Lower leg skin (tissue), 4 donors: ENCODE results near the gene ORC3. TPM values are rescaled to one million over a fixed set of nuclear protein-coding genes. Genes with fewer than 3 reads are reported as not detected.

Source experiments
- DNase-seq, 2 donors: peaks; one replicate each; pipeline ENCODE4 v3.0.0-alpha.2; 2019; ENCODE audit warnings: low spot score in 2 of 2
- H3K4me3 ChIP-seq: fragments of 200-600 bp; sonication (generic); 2 replicates; pipeline ENCODE4 v1.5.1; 2017; ENCODE audit warnings: mild to moderate bottlenecking, low read depth; ENCODE audit not compliant: poor library complexity, severe bottlenecking
- CTCF ChIP-seq, 3 donors: fragments of 450-650 bp; IDR thresholded peaks; one replicate each; pipeline ENCODE4 v1.5.1; 2016; ENCODE audit warnings: antibody characterized with exemption in 3 of 3, mild to moderate bottlenecking in 3 of 3, moderate library complexity in 2 of 3
- POLR2A ChIP-seq, 2 donors: fragments of 450-650 bp; IDR thresholded peaks; one replicate each; pipeline ENCODE4 v1.6.1; 2016 to 2017; ENCODE audit warnings: antibody characterized with exemption in 2 of 2, mild to moderate bottlenecking in 1 of 2, moderate library complexity in 1 of 2
- WGBS, 2 donors: methylation state at CpG; one replicate each; pipeline ENCODE4 v1.1.5; 2018; 5-methylcytosine and 5-hydroxymethylcytosine counted together
- intact Hi-C: fragments of 100-400 bp; cut with DNase I; formaldehyde crosslinking; loops from one replicate; pipeline ENCODE4 v1.15.0; 2023; ENCODE audit warnings: low total_unique reads
- total RNA-seq, 4 donors: library from RNA; depleted of rRNA; stranded (reverse); fragments of >200 nt; gene quantifications; one replicate each; pipeline ENCODE4 v1.1.0, GENCODE V29; 2016

ORC3 gene
- total RNA-seq, 4 donors from 2014 or later = 9.9 to 19.1 (median 12.7) TPM

DNA sequence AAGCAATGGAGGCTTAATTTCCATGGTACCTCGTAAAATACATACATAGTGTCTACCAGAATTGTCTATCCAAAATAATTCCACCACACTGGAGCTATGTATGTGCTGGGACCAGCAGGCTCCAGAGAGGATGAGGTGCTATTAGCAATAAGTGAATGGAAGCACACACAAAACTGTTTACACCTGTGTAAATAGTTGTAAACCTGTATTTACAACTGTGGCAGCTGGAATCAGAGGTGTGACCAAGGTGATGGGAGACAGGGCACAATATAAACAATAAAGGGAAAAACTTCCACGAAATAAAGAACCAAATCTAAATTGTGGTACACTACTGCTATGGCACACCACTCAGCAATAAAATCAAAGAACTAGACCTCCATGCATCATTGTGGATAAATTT, 14.5 kb upstream of the ORC3 start:
- intact Hi-C loops = no loop called here
- WGBS, 2 donors = 71 to 75% methylated on average over 2 of the region's 2 CpGs
- H3K4me3 ChIP-seq = no peak overlapping the region
- DNase-seq = no peak
- TF ChIP-seq POLR2A (IDR thresholded peaks at IDR 0.05) (no peak), CTCF (IDR thresholded peaks at IDR 0.05) (no peak)

DNA sequence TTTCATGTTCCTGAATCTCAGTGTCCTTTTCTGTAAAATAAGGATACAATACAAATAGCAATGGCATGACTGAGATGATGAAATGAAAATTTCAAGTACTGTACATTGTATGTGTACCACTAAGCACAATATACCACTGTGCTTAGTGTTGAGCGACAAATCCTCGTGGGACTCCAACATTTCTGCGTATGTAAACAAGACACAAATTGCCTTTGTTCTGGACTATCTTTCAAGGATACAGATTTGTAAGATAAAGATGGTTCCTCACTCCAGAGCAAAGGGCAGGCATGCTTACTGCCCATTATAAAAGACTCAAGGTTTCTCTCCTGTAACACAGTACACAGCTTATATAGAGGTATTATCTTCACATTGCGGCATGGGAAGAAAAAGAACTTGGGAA, 6.1 kb upstream of the ORC3 start:
- WGBS, 2 donors = 91 to 95% methylated on average over 4 of the region's 4 CpGs
- TF ChIP-seq CTCF (IDR thresholded peaks at IDR 0.05) (no peak), POLR2A (IDR thresholded peaks at IDR 0.05) (no peak)

DNA sequence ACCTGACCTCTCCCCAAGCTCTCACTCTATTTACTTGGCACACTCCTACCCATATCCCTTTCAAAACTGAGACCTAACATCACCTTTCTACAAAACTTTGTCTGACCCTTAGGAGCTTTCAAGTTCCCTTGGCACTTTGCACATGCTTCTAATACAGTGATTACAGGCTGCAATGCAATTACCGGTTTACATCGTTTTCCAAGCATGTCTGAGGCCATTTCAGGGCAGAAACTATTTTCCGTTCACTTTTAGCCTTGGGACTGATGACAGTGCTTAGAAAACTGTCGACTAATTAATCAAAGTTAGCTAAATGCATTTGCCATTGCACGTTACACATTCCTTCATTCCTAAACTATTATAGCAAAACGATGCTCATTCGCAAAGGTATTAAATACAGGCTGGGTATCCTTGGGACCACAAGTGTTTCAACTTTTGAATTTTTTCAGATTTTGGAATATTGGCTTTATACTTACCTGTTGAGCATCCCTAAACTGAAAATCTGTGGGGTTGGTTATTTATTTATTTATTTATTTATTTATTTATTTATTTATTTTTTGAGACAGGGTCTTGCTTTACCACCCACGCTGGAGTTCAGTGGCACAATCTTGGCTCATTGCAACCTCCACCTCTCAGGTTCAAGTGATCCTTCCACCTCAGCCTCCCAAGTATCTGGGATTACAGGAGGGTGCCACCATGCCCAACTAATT, 3.4 kb upstream of the ORC3 start:
- TF ChIP-seq CTCF (IDR thresholded peaks at IDR 0.05) (no peak), POLR2A (IDR thresholded peaks at IDR 0.05) (no peak)
- no peak overlapping the region for H3K4me3 ChIP-seq
- 80 to 85% methylated on average over 8 of the region's 8 CpGs for WGBS, 2 donors
- no peak for DNase-seq
- intact Hi-C loops = no loop called here

More for the DNA sequence above, 6.1 kb upstream of the ORC3 start:
- H3K4me3 ChIP-seq = no peak overlapping the region
- DNase-seq = no peak
- intact Hi-C loops = no loop called here

DNA sequence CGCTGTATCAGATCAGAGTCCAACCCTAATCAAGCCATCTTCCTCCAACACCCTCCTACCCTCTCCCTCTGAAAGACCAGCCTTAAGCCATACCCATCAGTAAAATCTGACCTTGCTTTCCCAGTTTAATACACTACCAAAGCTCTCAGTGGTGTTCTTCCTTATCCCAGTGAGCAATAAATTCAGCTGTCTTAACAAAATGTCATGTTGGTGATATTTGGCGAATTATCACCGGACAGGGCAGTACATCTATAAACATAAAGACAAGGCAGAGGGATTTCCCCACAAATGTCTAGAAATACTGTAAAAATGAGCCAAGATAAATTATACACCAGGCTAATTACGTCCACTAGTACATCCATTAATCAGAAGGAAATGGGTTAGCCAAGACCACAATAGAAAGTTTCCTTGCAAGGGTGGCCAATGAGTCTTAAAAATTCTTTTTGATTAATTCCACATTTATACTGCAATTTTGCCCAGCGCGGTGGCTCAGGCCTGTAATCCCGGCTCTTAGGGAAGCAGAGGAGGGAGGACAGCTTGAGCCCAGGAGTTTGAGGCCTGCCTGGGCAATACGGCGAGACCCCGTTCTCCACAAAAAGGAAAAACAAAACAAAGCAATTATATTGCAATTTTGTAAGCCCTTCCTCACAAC, 1.1 kb upstream of the ORC3 start:
- TF ChIP-seq POLR2A (IDR thresholded peaks at IDR 0.05) = no peak
- peak overlapping the region; percentile 72 for H3K4me3 ChIP-seq
- WGBS, 2 donors = 21 to 26% methylated on average over 10 of the region's 10 CpGs
- DNase-seq = peak in 1 of 2 donors; percentile 60
- intact Hi-C loops = no loop called here

GRCh38 chr6:87590417-87590880, 514 bp downstream of the ORC3 start:
- intact Hi-C loops = no loop called here
- TF ChIP-seq POLR2A (IDR thresholded peaks at IDR 0.05) (no peak), CTCF (IDR thresholded peaks at IDR 0.05) (no peak)
- 3 to 5% methylated on average over 11 of the region's 11 CpGs for WGBS, 2 donors
- peak overlapping the region; percentile 72 for H3K4me3 ChIP-seq
- DNase-seq = no peak

DNA sequence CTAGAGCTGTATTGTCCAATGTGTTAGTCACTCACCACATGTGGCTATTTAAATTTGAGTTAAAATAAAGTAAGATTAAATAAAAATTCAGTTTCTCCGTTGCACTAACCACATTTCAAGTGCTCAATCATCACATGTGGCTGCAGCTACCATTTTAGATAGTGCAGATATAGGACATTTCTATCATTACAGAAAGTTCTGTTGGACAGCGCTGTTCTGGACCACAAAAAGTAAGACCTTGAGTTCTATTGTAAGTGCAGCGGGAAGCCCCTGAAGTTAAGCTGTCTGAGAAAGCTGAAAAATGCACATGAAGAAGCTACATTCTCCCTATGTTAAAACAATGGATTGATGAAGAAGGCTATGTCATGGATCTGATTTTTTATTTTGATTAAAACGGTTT, 1.1 kb downstream of the ORC3 start:
- 69 to 71% methylated on average over 4 of the region's 4 CpGs for WGBS, 2 donors
- intact Hi-C loops = no loop called here
- no peak for TF ChIP-seq POLR2A (IDR thresholded peaks at IDR 0.05)
- TF ChIP-seq CTCF (IDR thresholded peaks at IDR 0.05) = no peak
- DNase-seq = no peak
- H3K4me3 ChIP-seq = no peak overlapping the region
